GM12891 (cell line): Measurements from ENCODE around the gene BCCIP.

Experiments used
- DNase-seq: peaks from one replicate; pipeline ENCODE4 v3.0.0; 2011; ENCODE audit warnings: low spot score; ENCODE audit not compliant: insufficient read length
- FAIRE-seq: peaks from 2 replicates; lab custom pipeline; 2011; peaks lifted over from hg19 to GRCh38; lab: Jason Lieb, UNC
- PAX5 ChIP-seq: IDR thresholded peaks from 2 replicates; pipeline ENCODE4 v1.6.1; 2011; ENCODE audit warnings: low read length, moderate library complexity, mild to moderate bottlenecking; ENCODE audit not compliant: insufficient read depth, severe bottlenecking
- POLR2A ChIP-seq: IDR thresholded peaks from 2 replicates; pipeline ENCODE4 v1.6.1; 2011; ENCODE audit warnings: low read depth, low read length, control low read depth
- POLR2AphosphoS5 ChIP-seq: IDR thresholded peaks from 2 replicates; pipeline ENCODE4 v1.6.1; 2011; ENCODE audit warnings: low read depth, low read length, control low read depth
- POU2F2 ChIP-seq: IDR thresholded peaks from 2 replicates; pipeline ENCODE4 v1.6.1; 2011; ENCODE audit warnings: low read depth, mild to moderate bottlenecking, control low read depth, low read length, moderate library complexity
- SPI1 ChIP-seq: IDR thresholded peaks from 2 replicates; pipeline ENCODE4 v1.6.1; 2011; ENCODE audit warnings: low read depth, low read length, control low read depth
- TAF1 ChIP-seq: IDR thresholded peaks from 2 replicates; pipeline ENCODE4 v1.6.1; 2011; ENCODE audit warnings: low read depth, low read length, control low read depth

The BCCIP gene

GRCh38 chr10:125812128-125812750 is 11.1 kb upstream of the BCCIP start:
- no peak for FAIRE-seq
- DNase-seq: no peak
- TF ChIP-seq PAX5 (no peak), POLR2AphosphoS5 (no peak), POU2F2 (no peak), POLR2A (no peak), SPI1 (no peak), TAF1 (no peak)

- FAIRE-seq: no peak
- no peak for TF ChIP-seq TAF1
- no peak for TF ChIP-seq POLR2AphosphoS5
- TF ChIP-seq POLR2A: no peak
- TF ChIP-seq POU2F2: no peak
- TF ChIP-seq PAX5: no peak
- TF ChIP-seq SPI1: no peak
- DNase-seq: no peak
These were observed 7.6 kb upstream of the BCCIP start for GRCh38 chr10:125815764-125816163.

DNA sequence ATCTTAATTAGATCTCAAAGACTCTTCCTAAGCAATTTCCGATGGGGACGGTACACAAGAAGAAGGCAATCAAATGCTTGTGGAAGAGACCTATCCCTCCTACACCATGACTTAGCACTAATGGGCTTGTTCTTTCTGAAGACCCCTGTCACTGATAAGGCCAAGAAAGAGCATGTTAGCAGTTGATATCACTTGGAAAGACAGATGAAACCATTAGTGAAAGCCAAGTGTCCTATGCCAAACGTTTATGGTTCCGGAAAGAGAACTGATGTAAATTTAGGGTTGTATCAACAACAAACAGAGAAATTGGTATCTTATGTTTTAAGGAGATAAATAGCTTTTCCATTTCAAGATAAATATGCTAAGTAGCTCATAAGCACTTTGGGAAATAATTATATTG is 6.8 kb upstream of the BCCIP start:
- DNase-seq (no peak), FAIRE-seq (no peak)
- no peak for TF ChIP-seq PAX5

GRCh38 chr10:125817337-125817946 is 5.9 kb upstream of the BCCIP start:
- no peak for DNase-seq
- no peak for FAIRE-seq
- no peak for TF ChIP-seq PAX5
- no peak for TF ChIP-seq SPI1
- no peak for TF ChIP-seq POLR2A
- no peak for TF ChIP-seq POU2F2
- no peak for TF ChIP-seq TAF1
- TF ChIP-seq POLR2AphosphoS5: no peak

DNA sequence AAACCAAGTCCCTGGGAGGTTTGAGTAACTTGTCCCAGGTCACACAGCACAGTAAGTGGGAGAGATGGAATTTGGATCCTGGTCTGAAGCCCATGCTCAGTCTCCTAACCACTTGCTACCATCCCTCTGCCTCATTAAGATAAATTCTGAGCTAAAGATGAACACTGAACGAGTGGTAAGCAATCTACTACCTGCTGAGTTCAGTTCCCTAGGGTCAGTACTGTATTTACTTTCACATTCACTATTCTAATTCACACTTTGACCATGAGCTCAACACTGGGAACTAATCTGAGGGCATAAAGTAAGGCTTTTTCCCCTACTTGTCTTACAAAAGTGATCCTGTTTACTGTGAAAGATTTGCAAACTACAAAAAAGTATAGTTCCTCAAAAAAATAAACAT is 2.6 kb upstream of the BCCIP start:
- DNase-seq (no peak), FAIRE-seq (peak; percentile 26)
- TF ChIP-seq TAF1 (no peak), SPI1 (peak; percentile 11; the same call in 1 of the 2 replicates)

GRCh38 chr10:125823663-125824251 is 411 bp downstream of the BCCIP start:
- TF ChIP-seq TAF1: no peak
- TF ChIP-seq PAX5: no peak
- no peak for TF ChIP-seq POLR2AphosphoS5
- TF ChIP-seq POU2F2: no peak
- no peak for TF ChIP-seq POLR2A
- TF ChIP-seq SPI1: no peak
- DNase-seq (no peak), FAIRE-seq (no peak)

DNA sequence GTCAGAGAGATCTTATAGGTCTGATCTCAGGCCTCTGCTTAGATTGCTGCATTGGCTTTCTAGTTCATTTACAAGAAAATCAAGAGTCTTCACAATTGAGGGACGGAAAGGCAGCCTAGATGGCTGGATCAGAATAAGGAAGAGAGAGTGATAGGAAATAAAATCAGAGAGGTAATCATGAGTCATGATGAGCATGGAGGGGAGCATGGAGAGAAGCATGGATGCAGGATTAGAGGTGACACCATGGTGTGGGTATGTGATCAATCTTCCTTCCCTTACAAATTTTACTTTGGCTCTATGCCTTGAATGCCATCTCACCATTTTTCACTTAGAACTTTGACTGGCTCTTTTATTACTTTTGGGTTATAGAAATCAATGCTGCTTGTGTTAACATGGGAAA is 1.4 kb downstream of the BCCIP start:
- no peak for FAIRE-seq
- TF ChIP-seq POU2F2 (no peak), POLR2A (no peak), SPI1 (no peak), PAX5 (no peak), POLR2AphosphoS5 (no peak), TAF1 (no peak)
- DNase-seq: no peak

- DNase-seq (no peak), FAIRE-seq (no peak)
- no peak for TF ChIP-seq SPI1
These were observed 3.8 kb downstream of the BCCIP start for GRCh38 chr10:125827133-125827532.

DNA sequence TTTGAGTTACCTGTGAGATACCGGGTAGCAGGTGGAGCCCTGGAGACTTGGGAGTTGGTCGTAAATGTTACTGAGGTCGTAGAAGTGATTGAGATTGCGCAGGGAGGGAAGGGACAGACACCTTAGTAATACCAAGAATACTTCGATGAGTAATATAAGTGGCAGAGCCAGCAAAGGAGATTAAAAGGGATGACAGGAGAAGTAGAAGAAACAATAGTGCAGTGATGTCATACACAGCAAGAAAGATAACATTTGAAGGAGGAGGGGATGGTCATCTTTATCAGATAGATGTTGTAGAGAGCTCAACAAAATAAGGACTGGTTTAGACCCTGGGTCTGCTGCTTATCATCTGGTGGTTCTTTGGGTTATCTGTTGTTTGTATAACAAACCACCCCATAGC is 5.0 kb downstream of the BCCIP start:
- TF ChIP-seq POU2F2 (no peak), PAX5 (no peak), TAF1 (no peak), POLR2AphosphoS5 (no peak)
- FAIRE-seq (no peak), DNase-seq (no peak)

DNA sequence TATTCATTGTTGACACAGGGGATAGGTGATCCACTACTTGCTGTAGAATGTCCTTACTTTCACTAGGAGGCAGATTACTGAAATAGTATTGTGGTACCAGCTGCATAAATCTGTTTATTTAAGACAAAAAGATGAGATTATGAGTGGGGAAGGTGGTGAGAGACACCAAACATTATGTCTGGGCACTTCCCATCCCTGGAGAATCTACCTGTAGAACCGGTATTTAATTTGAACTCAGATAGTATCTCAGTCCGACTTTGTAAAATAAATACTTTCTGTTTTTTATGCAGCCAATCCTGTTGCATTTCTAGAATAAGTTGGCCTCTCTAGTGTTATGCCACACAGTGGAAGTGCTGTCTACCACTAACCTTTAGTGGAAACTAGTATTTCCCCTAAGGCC is 13.4 kb downstream of the BCCIP start:
- FAIRE-seq: no peak
- TF ChIP-seq PAX5 (no peak), POLR2A (no peak), POLR2AphosphoS5 (no peak), SPI1 (no peak), POU2F2 (no peak)
- no peak for DNase-seq
